Limb (tissue), 2 donors: Measurements from ENCODE around the gene EEPD1.

Experiments
- DNase-seq, 2 donors: peaks; one replicate each; pipeline ENCODE4 v3.0.0-alpha.2; 2016; ENCODE audit errors: extremely low spot score in 2 of 2

The EEPD1 gene

DNA sequence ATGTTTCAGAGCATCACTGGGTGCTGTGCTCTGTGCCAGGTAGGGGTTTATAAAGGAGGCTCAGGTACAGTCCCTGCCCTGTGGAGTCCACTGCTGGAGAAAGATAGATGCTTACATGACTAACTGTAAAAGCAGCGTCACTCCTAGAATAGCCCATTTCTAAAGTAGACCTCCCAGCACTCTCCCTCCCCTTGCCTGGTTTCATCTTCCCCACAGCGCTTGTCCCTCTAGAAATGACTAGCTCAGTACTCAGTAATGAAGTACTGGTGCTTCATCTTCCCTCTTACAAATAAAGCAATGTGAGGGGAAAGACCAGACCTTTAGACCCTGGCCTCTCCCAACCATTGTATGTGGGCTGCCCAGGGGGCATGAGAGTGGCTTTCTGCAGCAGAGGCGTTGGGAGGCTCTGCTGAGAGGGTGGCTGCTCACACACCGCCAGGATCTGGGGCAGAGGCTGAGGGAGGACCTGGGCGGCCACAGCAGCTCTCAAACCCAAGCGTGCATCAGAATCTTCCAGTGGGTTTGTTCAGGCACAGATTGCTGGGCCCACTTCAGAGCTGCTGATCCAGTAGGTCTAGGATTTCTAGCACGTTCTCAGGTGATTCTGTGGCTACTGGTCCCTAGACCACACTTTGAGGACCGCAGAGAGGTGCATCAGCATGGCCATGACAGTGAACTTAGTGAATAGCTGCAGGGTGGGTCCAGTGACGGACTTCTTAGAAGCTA lies 126.3 kb downstream of the EEPD1 start:
- DNase-seq = no peak

DNA sequence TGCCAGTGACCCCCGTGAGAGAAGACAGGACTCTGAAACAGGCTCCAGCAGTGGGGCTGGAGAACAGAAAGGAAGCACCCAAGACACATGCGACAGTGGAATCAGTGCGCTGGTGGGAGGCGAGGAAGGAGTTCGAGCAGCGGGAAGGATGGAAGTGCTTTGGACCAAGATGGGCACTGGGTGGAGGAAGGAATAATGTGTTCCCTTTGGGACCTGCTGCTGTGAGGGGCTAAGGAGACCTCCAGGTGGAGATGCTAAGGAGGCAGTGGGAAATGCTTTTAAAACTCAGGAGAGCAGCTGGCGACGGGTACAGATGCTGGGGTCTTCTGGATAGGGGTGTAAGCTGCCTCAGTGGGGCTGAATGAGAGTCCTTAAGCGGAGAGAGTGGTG lies 126.9 kb downstream of the EEPD1 start:
- no peak for DNase-seq

DNA sequence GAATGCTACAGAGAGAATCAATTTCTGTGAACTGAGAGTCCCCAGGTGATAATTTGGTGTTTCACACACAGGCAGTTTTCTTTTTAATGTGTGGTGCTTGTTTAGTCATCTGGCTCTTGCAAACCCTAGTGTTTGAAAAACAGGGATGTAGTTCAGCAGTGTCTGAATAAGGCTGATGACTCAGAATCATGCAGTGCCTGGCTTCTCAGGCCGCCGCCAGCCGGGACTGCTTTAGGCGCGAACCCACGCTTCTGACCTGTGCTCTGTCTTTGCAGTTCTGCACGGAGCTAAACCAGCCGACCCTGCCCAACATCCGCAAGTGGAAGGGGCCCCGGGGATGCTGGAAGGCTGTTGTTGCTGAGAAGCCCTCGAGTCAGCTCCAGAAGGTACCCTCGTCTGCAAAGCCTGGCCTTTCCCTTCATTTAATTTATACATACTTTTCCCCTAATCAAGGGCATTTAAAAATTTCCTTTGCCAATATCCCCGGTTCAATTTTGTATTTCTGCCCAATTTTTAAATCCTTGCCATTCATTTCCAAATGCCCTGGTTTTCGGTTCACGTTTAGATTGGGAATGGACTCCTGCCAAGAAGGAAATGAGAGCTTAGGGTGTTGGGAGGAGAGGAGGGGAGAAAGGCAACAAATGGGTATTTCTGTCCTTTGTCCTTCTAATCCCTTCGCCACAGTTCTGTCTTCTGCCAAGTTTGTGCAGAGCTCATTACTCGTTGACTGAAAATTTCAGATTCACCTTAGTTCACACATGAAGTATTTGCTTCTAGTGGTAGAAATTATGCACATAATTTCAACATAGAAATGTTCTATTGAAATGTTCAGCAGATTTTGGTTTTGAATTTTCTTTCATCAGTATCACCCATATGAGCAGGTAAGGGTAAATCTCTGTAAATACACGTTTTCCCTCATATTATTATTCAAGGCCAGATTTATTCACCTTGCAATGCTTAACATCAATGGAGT lies 128.1 kb downstream of the EEPD1 start:
- no peak for DNase-seq

DNA sequence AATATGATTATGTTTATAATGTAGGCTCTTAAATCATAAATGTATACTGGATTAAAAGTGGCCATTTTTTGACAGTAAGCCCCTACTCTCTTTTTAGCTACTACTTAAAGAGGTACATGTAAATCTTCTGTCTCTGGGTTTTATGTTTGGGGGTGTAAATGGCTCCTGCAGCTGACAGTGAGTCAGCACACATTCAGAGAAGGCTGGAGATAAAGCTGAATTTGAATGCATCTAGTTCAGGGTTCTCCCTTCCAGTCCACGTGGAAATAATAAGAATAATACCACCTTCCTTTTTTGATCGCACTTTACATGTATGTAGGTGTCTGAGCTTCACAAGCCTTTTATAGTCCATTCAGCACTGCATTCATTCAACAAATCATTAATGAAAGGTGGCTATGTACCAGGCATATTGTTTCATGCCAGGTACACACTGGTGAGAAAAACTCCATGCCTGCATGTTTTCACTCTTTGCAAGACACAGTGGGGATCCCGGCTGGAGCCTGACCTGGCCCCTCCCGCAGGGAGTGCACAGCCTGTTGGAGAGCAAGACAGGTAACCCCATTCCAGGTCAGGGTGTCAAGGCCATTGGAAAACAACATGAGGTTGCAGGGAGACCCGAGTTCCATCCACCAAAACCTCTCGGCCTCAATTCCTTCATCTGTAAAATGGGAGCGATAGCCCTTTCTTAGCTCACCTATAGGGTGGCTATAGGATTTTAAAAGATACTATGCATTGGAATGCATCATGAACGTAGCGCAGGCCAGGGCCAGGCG lies 129.1 kb downstream of the EEPD1 start:
- no peak for DNase-seq

DNA sequence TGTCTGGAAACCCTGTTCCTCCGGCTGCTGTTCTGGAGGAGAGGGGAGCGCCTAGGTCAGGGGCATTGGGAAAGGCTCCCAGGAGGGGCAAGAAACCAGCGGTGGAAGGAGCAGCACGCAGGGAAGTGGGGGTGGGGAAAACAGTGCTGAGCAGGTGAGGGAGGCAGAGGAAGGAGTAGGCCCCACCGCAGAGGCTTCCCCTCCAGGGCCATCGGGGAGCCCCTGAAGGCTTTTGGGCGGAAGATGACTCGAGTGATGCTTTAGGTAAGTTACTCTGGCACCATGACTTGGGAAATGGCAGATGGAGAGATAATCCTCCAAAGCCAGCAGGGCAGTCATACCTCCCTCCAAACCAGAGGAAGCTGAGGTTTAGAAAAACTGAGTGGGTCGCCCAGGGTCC lies 130.1 kb downstream of the EEPD1 start:
- no peak for DNase-seq

DNA sequence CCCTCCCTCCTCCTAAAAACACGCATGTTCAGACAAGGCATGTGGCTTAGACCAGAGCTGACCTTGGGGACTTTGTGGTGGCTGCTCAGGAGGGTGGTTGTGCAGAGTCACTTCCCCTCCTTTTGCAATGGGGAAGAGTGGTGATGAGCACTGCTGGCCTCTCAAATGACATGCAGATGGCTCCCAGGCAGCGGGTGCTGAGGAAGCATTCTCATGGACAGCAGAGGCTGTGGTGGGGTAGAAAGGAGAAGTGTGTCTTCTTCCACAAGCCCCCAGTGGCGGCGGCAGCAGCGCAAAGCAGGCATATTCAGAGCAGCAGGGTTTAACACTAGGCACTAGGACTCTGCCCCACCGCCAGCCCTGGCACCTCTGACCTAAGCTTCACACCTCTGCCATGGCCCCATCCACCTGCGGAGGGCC lies 130.7 kb downstream of the EEPD1 start:
- DNase-seq = no peak

DNA sequence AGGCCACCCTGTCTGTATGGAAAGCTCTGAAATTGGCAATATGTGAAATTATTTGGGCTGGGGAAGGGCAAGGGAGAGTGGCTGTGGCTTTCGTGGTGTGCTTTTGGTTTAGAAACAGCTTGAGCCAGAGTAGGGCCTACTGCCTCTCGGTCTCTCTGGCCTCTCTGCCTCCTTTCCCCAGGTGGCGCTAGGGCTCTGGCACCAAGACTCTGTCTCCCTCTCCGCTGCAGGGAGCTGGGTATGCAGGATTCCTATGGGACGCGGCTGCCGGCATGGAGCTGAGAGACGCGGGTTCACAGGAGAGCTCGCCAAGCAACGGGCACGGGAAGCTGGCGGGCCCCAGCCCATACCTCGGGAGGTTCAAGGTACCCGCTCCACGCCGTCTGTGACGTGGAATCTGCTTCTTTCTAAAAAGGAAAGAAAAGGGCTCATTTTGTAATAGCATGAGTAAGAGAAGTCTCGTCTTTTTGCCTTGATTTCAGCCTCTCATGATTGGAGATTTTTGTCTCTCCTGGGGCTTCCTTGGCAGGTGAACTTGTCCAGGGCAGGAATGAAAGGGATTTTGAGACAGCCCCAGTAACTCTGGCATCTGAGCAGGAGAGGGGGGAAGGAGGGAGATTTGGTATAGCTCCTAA lies 131.5 kb downstream of the EEPD1 start:
- no peak for DNase-seq

DNA sequence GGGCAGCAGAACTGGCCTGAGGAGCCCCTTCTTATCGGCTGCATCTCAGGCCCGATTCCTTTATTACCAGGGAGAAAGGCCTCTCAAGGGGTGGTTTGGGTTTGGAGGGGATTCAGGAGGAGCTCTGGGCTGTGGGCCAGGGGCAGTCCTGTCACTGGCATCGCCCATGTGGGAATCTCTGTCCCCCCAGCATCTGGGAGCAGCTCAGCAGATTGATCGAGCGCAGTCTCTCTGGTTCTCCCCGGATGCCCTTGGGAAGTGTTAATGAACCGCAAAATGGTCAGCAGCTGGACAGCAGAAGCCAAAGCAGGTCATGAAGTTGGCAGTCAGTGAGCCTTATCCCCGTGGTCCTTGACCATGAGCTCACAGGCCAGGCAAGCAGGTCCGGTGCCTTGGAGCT lies 132.2 kb downstream of the EEPD1 start:
- no peak for DNase-seq

DNA sequence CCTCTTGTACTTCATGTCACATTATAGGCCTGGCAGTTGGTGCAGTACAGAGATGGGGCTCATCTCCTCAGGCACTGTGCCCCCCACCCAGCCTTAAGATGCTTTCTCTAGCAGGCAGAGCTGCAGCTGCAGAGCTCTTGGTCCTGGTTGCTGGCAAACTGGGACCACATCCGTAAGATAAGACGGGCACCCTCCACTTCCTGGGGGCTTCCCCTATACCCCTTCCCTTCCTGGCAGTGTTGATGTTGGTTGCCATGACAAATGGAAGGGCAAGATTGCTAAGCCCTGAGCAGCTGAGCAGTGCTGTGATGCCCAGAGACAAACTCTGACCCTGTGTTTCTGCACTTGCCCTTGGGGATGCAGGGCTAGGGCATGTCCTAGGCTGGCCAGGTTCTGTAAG lies 133.2 kb downstream of the EEPD1 start:
- DNase-seq = no peak

DNA sequence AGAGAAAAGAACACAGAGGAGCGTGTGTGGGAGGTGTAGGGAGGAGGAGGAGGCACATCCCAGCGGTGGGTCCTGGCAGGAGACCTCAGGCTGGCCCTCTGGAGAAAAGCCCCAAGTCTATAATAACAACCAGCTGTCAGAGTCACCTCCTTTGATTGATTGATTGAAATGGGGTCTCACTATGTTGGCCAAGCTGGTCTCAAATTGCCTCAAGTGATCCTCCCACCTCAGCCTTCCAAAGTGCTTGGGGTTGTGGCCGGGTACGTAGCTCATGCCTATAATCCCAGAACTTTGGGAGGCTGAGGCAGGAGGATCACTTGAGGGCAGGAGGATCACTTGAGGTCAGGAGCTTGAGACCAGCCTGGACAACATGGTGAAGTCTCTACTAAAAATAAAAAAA lies 133.6 kb downstream of the EEPD1 start:
- no peak for DNase-seq

DNA sequence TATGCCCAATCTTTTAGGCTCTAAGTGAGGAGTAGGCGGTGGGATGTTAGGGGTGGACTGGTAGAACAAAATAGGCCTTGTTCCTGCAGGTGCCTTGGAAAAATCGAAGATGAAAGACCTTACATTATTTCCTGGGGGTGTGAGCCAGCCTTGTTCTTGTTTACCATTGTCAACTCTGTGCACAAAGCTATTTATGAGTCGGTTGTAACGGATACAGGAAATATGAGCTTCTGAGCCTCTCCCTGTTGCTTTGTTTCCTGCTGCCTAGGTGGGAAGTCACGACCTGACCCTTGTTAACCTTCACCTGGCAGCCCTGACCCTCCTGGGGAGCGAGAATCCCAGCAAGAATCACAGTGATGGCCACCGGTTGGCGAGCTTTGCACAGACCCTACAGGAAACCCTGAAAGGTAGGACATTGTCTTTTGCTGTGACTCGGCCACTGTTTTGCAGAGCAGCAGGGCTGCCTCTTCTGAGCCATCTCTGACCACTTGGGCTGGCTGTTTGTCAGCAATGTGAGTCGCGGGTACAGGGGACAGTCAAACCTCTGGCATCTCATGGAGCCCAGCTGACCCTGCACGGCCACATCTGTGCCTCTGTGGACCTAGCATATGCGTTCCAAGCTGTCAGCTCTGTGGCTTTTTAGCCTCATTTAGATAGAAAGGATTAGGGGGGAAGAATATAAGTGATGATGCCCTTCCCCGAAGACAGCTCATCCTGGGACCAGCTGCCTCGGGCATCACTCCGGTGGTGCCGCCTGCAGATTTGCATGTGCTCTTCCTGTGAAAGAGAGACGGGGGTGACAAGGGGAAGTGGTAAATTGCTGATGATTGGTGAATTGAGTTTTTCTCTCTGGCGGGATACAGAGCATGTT lies 134.6 kb downstream of the EEPD1 start:
- DNase-seq = no peak

DNA sequence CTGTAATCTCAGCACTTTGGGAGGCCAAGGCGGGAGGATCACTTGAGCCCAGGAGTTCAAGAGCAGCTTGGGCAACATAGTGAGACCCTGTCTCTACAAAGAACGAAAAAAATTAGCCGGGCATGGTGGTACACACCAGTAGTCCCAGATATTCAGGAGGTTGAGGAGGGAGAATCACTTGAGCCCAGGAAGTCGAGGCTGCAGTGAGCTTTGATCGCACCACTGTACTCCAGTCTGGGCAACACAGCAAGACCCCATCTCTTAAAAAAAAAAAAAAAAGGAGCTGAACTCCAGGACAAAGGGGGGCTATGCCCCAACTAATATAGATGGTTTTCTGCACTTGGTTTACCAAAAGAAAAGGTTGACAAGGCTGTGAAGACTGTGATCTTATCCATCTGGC lies 135.4 kb downstream of the EEPD1 start:
- no peak for DNase-seq

DNA sequence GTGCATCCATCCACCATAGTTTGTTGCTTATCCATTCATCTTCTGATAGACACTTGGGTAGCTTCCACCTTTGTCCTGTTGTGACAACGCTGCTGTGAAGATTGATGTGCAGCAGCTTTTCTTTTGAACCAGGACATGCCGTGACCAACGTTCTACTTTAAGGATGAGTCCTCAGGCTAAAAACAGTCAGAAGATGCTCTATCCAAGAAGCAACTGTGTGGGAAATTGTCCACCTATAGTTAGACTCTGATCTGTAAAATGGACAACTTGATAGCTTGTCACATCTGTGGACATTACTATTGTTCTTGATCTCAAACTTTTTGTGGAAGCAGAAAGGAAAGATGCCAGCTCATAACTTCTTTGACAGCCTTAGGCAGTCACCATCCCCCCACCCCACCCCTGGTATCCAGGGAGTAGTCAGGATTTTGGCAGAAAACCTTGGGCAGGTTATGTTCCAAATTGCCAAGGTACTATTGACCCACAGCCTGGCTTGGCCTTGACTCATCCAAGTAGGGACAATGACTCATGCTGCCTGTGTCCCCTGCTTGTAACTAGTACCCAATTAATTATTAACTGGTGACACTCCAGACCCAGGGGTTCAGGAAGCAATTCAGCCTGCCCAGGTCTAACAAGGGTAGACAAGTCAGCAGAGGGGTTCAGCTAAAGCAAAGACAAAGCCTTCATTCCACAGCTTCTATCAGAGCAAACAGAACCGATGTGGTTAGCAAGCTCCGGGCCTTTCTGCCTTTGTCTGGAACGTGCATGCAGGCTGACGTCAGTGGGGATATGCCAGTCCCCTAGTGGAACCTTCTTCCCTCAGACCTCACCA lies 137.0 kb downstream of the EEPD1 start:
- no peak for DNase-seq

DNA sequence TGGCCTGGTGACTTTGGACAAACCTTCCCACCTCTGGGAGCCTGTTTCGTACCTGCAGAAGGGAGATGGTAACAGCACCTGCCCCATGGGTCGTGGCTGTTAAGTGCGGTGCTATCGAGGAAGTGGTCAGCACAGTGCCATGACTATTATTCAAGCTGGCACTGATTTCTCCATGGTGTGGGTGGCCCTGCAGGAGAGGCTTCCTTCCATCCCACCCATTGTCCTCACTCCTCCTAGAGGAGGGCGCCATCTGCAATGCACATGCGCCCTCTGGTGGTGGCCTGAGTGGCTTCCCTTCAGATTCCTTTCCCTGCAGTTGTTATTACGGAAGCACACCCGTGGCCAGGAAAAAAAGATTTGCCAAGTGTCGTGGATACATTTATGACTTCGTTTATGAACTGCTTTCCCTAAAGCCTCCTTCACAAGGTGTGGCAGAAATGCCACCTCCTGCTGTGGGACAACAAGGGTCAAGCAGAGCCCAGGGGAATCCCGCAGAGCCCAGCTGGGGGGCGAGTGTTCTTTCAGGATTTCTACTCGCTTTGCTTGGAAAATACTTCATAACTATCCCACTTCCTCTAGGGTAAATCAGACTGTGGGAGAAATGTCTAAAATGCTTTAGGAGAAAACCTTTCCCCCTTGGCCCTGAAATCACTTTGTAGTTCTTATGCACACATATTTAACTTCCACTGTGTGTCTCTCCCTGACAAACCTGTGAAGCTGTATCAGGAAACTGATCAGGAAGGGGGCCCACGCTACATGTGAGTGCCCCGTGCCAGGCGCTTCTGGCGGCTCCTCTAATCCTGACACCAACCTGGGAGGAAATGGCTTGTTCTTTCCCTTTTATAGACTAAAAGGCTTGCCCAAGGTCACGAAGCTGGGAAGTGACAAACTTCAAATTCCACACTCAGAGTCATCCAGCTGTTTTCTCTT lies 138.6 kb downstream of the EEPD1 start:
- DNase-seq = peak; percentile 91

DNA sequence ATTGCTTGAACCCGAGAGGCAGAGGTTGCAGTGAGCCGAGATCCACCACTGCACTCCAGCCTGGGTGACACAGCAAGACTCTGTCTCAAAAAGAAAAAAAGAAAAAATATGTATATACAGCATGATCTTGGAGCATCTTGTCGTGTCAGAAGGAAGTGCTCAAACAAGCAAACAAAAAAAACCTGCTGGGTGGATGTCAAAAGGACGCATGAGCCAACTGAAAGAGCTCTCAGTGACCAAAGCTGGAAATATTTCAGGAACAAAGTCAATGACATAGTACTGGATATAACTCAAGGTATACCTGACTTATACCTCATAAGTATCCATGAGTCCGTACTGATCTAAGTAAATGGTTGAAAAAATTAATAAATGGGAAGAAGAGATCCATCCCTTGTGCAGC lies 142.0 kb downstream of the EEPD1 start:
- no peak for DNase-seq

DNA sequence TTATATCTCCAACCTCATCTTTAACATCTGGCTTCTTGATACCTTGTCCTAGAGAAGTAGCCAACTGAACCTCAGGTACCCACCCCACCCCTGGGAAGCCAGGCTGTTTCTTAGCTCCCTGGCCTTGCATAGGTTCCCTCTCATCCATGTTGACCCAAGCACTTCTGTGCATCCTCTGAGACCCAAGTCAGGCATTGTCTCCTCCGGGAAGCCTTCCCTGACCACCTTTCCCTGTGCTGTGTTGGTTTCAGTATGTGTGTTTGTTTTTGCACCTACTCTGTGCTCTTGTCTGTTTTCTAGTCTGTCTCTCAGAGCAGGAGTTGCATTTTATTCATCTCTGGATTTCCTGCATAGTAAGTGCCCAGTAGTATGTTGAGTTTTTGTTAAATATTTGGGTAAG lies 143.2 kb downstream of the EEPD1 start:
- DNase-seq = no peak

DNA sequence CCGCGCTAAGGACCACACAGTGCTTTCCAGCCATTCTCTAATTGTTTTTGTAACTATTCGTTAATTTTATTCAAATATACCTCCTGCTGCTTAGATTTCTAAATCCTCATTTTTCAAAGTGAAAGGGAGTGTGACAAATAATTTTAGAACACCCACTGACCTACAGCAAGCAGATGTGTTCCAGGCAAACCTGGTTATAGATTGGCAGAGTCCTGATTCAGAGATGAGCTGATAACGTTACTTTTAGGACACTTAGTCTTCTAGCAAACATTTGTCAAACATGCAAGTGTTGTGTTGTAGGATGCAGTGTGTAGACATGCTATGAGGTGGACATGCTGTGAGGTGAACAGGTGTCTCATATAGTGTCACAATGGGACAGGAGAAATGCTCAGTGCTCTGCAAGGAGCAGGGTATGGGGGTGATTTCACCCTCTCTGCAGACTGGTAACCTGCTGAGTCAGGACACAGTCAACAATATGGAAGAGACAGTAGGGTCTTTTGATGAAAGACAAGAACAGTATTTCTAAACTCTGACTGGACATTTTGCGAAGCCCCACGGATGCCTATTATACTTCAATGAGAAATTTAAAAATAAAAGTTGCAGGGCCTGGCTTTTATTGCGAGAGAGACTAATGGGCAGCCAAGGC lies 144.4 kb downstream of the EEPD1 start:
- no peak for DNase-seq

DNA sequence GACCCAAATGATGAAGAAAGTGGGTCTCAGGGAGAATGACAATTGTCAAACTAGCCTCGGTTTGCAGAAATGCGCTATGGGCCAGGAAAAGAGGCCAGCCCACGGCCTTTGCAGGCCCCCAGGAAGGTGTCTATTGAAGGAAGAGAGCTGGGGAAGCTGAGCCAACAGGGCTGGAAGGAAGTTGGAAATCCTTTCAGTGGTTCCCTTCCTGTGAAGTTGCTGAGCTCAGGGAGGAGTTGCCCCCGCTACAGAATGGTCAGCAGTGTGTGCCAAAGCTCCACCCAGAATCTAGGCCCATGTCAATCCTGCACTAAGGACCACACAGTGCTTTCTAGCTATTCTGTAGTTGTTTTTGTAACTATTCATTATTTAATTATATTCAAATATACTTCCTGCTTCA lies 145.1 kb downstream of the EEPD1 start:
- DNase-seq = no peak
